HG03135 (cell line): Measurements from ENCODE around the gene PRPF19.

Experiments used
- ATAC-seq: cut with Tn5 transposase; IDR thresholded peaks from one replicate; pipeline ENCODE4 v1.9.1; 2021; ENCODE audit warnings: mild to moderate bottlenecking, moderate library complexity; ENCODE audit not compliant: unreplicated experiment

PRPF19 gene

DNA sequence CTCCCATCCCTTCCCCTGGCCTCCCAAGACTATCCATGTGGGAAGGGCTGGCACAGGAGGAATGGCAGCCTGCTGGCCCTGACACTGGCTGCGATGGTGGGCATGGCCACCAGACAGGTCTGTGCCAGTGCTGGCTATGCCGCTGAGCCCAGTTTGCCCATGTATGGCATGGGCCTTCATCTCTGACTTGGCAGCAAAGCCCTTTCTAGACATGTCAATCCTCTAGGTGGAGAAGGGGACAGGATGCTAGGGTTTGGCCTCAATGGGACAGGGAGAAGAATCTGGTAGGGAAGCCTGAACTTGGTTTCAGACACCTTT, 30.3 kb downstream of the PRPF19 start:
- ATAC-seq = no peak

DNA sequence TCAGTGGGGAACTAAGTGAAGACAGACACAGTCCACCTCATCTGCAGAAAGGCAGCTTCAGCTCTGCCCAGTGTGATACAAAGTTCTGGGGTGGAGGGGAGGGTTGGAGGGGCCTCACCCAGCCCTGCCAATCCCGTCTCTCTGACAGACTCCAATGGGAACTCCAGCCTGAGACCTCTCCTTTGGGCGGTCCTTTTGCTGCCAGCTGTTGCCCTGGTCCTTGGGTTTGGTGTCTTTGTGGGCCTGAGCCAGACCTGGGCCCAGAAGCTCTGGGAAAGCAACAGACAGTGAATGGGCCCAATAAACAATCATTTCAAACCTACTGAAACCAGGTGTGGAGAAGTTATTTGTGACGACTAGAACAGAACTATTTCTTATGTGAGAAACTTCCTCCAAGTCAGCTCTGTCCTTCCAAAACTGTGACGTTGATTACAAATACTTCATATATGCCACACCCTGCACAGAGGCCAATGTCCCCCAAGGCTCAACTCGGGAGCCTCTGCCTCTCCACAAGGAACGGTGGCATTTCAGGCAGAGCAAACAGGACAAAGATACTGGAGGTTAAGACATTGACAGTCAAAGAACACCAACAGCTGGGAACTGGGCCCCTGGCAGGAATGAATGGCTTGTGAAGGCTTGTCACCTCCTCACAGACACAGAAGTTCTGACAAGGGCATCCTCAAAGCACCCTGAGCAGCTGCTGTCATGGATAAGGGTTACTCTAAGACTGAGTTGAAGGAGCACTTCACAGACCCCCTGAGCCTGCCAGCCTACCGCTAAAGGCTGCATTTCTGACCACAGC, 30.8 kb downstream of the PRPF19 start:
- no peak for ATAC-seq

DNA sequence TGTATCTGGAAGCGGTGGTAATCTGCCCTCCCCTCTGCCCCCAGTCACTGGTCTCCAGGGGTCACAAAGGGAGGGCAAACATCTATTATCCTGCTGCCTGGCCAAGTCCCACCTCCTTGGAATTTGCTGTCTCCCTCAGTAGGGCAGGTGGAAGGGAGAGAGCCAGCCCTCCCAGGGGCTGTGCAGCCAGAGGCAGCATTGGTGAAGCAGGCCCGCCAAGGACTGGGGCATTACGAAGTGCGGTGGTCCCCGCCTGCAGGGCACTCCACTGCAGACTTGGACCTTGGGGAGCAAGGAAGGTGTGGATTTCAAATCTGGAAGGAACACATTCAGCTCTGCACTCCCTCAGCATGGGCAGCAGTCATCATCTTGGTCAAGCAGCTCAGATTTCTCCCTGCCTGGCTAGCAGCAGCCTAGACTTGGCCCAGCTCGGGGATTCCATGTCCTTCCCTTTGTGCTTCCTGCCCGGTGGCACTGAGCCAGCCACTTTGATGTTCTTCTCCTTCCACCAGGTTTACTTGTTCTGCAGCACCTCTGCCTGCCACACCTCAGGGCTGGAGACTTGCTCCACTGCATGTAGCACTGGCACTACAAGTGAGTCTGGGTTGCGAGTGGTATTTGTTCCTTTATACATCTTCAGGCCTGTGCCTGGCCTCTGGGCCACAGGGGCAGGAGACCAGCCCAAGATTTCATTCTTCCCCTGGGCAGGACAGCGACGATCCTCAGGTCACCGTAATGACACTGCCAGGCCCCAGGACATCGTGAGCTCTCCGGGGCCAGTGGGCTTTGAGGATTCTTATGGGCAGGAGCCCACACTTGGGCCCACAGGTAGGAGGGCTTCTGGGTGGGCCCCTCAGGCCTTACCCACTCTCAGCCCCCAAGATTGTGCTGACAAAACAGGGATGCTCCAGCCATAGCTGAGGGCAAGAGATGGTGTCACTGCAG, 31.7 kb downstream of the PRPF19 start:
- no peak for ATAC-seq

DNA sequence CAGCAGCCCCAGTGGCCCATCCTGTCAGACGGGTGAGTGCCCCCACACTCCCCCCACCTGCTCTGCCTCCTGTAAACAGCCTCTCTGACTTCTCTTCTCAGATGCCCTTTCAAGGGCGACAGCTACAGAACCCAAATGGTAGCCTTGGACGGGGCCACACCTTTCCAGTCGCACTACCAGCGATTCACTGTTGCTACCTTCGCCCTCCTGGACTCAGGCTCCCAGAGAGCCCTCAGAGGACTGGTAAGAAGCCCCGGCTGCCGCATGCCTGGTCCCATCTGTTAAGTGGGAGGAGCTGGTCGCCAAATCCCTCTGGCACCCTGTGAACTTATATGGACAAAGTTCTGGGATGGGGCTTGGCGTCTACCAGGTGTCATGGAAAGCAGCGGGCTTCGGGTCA, 32.9 kb downstream of the PRPF19 start:
- ATAC-seq = no peak

DNA sequence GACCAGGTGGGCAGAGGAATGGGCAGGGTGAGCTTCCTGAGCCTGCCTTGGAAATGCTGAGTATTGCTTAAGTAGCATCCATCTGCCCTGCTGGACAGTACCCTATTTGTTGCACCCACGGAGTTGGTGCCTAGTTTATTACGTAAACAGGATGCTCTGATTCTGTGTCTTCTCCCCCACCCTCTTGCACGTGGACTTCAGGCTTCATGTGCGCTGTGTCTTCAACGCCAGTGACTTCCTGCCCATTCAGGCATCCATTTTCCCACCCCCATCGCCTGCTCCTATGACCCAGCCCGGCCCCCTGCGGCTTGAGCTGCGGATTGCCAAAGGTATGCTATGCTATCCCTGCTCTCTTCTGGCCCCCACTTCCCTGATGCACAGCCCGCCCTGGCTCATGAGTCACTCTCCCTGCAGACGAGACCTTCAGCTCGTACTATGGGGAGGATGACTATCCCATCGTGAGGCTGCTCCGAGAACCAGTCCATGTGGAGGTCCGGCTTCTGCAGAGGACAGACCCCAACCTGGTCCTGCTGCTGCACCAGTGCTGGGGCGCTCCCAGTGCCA, 33.3 kb downstream of the PRPF19 start:
- no peak for ATAC-seq

DNA sequence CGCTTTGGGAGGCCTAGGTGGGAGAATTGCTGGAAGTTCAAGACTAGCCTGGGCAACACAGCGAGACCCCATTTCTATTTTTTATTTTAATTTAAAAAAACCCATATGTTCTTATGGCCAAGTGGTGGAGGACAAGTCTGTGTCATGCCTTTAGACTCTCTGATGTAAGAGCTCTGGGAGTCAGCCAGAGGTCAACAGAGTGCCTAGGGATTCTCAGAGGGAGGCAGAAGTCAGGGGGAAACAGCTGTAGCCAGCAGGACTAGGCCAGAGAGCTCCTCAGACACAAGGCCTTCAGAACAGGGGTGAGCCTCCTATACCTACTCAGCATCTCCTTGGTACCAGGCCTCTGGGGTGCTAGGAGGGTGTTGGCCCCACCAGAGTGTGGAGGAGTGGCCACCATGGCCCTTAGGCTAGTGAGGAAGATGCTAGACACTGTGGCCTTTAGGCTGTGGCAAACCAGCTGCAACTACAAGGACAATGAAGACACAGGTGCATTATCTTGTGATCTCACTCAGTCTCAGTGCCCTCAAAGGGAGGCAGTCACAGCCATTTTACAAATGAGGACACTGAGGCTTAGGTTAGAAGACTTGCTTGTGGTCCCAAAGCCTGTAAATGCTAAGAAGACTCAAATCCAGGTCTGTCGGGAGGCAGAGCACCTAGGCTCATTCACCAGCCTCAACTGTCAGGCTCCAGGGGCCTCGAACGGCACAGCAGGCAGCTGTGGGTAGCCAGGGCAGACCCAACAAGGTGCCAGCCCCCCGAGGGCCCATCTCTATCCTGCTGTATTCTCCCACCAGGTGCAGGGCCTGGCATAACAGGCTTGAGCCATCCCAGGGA, 34.0 kb downstream of the PRPF19 start:
- no peak for ATAC-seq

DNA sequence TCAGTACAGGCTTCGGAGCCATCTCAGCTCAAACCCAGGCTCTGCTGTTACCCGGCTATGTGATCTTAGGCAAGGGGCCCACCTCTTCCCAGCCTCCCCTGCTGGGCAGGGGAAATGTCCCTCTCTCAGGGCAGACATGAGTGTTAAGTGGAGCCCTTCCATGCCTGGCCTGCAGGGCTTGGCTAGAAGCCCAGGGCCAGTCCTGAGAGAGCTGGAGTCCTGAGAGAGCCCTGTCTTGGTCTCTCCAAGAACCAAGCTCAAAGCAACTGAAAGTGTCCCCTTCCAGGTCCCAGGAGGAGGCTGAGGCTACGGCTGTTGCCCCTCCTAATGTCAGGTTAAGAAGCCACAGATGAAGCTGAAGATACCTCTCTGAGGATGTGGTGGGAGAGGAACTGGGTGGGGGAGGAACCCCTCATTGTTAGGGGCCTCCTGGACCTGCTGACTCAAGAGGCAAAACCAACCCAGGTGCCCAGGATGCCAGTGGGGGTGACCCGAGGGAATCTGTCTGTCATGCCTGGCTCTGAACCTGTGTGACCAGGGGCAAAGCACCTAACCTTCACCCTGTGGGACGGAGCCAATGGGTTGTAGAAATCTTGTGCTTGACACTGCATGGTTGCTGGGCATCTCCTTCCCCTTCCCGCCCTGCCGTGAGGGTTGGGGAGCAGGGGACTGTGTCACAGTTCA, 34.9 kb downstream of the PRPF19 start:
- no peak for ATAC-seq

DNA sequence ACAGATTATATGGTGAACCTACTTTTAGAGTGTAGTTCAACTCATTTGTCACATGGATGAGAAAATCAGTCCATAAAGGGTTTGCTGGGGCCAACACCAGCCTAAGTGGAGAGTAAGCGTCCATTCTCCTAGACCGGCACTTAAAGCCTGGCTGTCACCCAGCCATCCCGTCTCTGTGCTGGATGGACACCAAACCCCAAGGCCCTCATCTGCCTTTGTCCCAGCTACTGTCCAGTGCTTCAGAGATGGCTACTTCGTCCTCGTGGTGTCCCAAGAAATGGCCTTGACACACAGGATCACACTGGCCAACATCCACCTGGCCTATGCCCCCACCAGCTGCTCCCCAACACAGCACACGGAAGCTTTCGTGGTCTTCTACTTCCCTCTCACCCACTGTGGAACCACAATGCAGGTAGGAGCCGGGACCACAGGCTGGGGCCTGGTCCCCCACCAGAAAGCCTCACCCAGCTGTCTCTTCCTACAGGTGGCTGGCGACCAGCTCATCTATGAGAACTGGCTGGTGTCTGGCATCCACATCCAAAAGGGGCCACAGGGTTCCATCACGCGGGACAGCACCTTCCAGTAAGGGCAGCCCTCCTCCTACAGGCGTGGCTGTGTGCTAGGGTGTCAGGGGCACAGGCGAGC, 35.5 kb downstream of the PRPF19 start:
- no peak for ATAC-seq

DNA sequence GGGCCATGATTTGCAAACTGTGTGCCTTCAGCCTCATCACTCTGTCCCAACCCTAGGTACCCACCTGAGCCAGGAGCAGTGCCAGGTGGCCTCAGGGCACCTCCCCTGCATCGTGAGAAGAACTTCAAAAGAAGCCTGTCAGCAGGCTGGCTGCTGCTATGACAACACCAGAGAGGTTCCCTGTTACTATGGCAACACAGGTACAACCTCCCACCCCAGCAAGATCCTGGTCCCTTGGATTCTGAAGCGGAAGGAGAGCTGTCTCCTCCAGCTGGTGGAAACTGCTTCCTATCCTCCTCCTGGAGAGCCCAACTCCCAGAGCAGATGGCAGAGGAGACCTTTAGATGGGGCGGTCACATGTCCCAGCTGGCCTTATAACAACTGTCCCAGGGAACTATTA, 36.1 kb downstream of the PRPF19 start:
- ATAC-seq = no peak

DNA sequence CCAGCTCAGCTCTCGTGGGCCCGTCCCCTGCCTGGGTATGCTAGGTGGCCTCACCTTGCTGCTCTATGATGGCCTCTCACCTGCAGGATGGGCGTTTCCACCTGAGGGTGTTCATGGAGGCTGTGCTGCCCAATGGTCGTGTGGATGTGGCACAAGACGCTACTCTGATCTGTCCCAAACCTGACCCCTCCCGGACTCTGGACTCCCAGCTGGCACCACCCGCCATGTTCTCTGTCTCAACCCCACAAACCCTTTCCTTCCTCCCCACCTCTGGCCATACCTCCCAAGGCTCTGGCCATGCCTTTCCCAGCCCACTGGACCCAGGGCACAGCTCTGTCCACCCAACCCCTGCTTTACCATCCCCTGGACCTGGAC, 36.9 kb downstream of the PRPF19 start:
- no peak for ATAC-seq

DNA sequence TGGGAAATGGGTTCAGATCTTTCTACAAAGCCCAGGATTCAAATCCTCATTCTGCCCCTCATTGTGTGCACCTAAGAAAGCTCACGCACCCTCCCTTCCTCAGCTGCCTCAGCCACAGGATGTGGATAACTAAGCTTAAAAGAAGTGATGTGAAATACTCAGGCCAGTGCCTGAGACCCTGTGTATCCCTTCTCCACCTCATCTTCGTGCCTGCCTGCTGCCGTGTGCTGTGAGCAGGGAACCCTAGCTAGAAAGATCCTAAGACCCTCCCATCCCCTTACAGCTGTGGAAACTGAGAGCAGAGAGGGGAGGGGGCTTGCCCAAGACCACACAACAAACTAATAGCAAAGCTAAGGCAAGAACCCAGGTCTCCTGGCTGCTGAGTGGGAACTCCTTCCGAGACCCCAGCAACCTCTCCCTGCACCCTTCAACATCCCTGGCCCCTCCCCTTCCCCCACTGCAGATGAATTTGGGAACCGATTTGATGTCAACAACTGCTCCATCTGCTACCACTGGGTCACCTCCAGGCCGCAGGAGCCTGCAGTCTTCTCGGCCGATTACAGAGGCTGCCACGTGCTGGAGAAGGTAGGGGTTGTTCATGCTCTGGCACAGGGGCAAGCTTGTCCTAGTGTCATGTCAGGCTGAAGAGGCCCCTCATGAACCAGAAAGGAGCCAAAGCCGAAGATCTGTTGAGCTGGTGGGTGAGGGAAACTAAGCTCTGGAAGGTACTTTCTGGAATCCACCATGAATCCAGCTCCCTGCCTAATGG, 37.5 kb downstream of the PRPF19 start:
- ATAC-seq = no peak

DNA sequence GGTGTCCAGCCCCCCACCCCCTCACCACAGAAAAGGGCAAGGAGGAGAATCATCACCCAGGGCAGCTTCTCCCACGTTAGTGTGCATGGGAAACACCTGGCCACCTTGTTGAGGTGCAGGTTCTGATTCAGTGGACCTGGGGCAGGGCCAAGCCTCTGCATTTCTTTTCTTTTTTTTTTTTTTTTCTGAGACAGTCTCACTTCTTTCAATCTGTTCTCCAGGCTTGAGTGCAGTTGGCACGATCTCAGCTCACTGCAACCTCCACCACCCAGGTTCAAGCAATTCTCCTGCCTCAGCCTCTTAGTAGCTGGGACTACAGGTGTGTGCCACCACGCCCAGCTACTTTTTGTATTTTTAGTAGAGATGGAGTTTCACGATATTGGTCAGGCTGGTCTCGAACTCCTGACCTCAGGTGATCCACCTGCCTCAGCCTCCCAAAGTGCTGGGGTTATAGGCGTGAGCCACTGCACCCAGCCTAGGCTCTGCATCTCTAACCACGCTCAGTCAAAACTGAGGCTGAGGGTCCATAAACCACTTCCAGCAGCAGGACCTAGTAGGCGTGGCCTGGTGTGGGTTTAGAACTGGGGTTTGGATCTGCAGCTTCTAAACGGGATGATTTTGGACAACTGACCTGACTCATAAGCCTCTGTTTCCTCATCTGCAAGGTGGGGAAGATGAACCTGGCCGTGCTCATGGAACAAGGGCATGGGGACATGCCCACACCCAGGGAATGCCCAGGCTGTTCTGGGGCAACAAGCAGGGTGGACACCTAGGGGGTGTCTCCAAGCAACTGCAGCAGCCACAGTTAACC, 38.3 kb downstream of the PRPF19 start:
- ATAC-seq = no peak

DNA sequence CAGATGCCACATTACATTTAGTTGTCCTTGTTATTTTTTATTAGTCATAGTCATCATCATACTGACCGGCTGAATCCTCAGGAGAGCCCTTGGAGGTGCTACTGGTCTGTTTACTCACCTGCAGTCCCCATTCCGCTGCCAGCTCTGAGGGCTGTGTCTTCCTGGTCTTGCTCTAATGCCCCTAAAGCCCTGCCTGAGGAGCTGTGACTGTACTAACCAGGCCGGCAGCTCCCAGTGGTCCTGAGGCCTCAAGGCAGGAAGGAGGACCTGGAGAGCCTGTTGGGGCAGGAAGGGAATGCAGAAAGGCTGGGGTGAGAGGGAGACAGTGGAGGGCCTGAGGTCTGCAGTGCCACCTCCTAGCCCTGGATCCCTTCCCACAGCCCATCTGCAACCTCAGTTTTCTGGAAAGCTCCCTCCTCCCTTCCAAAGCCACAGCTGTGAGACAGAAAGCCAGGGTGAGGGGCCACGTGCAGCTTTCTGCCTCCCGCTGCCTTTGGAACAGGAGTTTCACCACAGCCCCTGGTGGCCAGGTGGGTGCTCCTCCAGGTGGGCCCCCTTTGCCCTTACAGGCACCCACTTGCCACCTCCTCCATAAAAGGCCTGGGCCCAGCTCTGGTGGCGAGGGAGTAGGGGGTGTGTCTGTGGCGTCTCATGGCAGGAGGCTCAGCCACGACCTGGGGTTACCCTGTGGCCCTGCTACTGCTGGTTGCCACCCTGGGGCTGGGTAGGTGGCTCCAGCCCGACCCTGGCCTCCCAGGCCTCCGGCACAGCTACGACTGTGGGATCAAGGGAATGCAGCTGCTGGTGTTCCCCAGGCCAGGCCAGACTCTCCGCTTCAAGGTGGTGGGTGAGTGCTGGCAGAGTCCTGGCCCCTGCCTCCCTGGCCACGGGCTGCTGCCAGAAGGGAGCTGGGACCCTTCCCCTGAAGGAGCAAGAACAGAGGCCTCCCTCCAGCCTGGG, 39.2 kb downstream of the PRPF19 start, which contains the start of gene ZP1:
Gene ZP1, plus strand, starts transcription at position 632 of the 960 bp plus-strand sequence. Its CDS starts 20 bp downstream, at position 652.
- no peak for ATAC-seq

DNA sequence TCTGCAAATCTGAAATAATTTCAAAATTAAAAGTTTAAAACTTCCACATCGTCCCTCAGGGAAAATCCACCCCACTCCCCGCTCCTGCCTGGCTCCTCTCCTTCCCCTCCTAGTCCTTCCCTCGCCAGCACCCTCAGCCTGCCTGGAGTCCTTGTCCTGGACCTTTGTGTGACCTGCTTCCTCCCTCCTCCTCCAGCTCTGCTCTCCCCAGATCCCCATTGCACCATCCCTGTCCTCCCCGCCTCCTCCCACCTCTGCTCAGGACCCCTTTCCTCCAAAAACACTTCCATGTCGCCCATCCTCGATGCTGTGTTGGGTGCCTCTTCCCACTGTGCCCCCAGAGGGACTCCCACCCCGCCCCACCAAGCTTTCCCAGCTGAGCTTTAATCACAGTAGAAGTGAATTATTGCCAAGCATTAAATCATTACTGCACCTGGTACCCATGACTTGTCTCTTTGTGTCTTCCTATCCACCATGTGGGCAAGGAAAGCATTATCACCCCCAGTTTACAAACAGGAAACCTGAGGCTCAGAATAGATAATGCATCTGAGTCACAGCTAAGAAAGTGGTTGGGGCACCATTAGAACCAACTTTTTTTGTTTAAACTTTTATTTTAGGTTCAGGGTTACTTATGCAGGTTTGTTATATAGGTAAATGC, 41.4 kb downstream of the PRPF19 start:
- no peak for ATAC-seq

DNA sequence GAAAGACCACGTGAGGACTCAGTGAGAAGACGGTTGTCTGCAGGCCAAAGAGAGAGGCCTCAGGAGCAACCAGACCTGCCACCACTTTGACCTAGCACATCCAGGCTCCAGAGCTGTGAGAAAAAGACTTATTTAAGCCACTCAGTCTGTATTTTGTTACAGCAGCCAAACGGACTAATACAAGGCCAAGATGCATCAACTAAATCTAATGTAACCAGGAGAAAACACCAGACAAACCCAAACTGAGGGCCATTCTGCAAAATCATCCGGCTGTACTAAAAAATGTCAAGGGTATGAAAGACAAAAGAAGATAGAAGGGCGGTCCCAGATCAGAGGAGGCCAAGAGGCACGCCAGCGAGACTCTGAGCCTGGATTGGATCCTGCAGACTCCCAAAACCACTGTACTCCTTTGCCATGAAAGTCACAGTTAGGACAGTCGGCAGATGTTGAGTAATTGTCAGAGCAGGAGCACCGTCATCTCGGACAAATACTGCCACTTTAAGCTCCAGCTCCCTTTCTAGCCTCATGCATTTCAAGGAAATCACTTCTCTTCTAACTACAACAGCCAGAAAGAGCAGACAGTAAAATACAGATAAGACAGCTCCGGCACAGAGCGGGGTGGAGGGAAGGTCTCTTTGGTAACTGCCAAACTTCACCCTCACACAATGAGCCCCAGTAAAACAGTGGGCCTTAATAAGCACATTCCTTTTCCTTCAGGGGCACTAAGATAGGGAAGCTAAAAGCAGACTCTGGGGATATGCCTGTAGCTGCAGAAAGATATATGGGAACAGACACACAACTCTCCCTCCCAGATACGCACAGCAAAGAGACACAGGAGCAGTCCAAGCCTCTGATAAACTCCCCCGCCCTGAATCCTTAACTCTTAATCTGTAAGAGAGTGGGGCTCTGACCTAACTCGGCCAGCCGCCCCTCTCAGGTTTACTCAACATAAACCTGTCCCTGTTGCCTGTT, 42.5 kb downstream of the PRPF19 start:
- ATAC-seq = no peak
